GM10266 (cell line): ENCODE measurements around the gene PTPRN2.
"Not testable (repeated sequence)": the region's sequence is repeated elsewhere in the genome, so short reads cannot be mapped to it uniquely, and the experiment has no call there.

Source experiments
- DNase-seq: peaks from one replicate; pipeline ENCODE4 v3.0.0; 2012; ENCODE audit errors: extremely low spot score
- TF ChIP-seq, protein P1 (sequence below): IDR thresholded peaks from 2 replicates; pipeline ENCODE4 v1.5.1; 2012; ENCODE audit warnings: mild to moderate bottlenecking, low read depth; ENCODE audit not compliant: control insufficient read depth, insufficient read depth; ENCODE audit errors: missing control alignments

The PTPRN2 gene

DNA sequence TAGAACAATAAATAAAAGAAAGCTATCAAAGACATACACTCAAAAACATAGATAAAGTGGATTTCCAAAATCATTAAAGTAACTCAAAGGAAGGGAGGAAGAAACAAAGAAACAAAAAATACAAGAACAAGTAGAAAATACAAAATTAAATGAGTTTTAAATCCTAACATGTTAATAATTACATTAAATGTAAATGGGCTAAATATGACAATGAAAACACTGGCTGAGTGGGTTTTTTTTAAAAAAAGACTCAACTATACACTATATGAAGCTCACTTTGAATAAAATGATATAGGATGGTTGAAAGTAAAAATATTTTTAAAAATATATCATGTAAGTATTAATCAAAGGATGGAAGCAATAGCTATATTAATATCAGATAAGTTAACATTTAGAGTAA is 371.4 kb downstream of the PTPRN2 start:
- DNase-seq = no peak
- TF ChIP-seq, protein P1, sequence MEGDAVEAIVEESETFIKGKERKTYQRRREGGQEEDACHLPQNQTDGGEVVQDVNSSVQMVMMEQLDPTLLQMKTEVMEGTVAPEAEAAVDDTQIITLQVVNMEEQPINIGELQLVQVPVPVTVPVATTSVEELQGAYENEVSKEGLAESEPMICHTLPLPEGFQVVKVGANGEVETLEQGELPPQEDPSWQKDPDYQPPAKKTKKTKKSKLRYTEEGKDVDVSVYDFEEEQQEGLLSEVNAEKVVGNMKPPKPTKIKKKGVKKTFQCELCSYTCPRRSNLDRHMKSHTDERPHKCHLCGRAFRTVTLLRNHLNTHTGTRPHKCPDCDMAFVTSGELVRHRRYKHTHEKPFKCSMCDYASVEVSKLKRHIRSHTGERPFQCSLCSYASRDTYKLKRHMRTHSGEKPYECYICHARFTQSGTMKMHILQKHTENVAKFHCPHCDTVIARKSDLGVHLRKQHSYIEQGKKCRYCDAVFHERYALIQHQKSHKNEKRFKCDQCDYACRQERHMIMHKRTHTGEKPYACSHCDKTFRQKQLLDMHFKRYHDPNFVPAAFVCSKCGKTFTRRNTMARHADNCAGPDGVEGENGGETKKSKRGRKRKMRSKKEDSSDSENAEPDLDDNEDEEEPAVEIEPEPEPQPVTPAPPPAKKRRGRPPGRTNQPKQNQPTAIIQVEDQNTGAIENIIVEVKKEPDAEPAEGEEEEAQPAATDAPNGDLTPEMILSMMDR = no peak

DNA sequence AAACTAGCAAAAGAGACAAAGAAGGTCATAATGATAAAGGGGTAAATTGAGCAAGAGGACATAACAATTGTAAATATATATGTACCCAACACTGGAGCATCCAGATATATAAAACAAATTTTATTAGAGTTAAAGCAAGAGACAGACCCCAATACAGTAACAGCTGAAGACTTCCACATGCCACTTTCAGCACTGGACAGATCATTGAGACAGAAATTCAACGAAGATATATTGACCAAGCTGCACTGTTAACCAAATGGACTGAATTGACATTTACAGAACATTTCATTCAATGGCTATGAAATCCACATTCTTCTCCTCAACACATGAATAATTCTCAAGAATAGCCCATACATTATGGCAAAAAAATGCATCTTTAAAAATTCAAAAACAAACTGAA is 378.2 kb downstream of the PTPRN2 start:
- DNase-seq = no peak
- TF ChIP-seq, protein P1 = no peak

DNA sequence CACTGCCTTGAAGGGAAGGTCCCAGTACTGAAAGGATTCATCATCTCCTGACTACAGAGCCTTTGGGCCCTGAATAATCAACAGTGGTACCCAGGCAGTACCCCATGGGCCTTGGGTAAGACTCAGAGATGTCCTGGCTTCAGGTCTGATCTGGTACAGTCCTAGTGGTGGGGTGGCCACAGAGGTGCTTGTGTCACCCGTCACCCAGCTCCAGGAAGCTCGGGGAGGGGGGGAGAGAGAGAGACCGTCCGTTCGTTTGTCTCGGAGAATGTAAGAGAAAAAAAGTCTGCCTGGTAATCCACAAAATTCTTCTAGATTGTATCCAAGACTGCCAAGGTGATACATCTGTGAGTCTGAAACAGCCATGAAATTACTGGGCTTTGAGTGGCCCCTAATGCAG is 381.3 kb downstream of the PTPRN2 start:
- TF ChIP-seq, protein P1 = no peak
- no peak for DNase-seq

DNA sequence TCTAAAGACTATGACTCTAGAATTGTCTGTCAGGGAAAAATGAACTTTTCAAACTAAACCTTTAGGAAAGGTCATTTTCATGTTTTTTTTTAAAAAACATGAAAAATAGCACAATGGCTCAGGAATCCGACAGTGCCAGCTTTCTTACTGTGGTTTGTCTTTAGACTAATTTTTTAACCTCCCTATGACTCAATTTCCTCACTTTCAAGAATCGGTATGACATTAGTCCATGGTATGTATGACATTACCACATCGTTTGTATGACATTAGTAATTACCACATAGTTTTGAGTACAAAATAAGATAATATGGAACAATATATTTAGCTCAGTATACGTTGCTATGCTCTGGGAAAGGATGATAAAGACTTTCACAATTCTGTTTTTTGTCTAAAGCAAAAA is 383.2 kb downstream of the PTPRN2 start:
- no peak for DNase-seq
- TF ChIP-seq, protein P1 = no peak

DNA sequence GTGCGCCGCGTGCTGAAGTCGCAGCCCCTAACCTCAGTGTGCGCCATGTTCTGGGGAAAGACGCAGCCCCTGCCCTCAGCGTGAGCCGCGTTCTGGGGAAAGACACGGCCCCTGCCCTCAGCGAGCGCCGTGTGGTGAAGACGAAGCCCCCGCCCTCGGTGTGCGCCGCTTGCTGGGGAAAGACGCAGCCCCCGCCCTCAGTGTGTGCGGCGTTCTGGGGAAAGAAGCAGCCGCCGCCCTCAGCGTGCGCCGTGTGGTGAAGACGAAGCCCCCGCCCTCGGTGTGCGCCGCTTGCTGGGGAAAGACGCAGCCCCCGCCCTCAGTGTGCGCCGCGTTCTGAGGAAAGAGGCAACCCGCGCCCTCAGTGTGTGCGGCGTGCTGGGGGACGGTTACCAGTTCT is 383.7 kb downstream of the PTPRN2 start:
- not testable (repeated sequence) for DNase-seq

DNA sequence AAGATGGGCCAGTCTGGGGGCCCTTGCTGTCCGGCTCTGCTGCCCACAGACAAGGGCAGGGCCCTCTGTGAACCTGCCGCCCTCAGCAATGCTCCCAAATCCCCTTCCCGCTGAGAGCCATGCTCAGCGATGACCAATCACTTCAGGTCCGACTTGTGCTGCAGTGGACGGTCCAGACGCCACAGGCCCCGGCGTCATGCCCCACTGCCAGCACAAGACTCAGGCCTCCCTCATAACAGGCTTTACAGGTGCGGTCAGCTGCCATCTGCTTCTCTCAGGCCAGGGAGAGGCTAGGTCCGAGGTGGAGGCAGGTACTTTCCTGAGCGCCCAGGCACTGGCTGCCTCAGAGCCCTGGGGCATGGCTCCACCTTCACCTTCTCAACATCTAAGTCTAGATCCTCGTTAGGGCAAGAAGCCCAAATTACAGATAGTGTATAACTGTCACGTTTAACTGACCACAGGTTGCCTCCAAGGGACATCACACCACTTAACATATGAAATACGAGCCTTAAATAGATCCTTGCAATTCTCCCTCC is 393.2 kb downstream of the PTPRN2 start:
- TF ChIP-seq, protein P1 = no peak

DNA sequence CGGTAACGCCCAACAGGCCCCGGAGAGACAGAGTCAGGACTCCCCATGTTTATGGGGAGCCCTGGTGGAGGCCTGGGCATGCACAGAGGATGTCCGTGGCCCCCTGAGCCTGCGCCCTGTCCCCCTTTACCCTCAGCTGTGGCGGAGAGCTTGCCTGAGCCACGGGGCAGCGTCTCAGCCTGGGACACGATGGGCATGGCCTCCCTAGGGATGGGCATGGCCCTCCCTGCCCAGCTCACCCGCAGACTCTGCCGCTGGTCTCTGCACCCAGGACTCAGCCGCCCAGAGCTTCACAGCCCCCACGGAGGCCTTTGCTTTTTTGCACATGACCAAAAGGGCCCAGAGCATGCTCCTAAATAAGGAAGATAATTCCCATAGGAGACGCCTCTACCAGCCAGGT is 394.2 kb downstream of the PTPRN2 start:
- TF ChIP-seq, protein P1 = no peak
- no peak for DNase-seq

More for the DNA sequence above, 393.2 kb downstream of the PTPRN2 start:
- DNase-seq = no peak

DNA sequence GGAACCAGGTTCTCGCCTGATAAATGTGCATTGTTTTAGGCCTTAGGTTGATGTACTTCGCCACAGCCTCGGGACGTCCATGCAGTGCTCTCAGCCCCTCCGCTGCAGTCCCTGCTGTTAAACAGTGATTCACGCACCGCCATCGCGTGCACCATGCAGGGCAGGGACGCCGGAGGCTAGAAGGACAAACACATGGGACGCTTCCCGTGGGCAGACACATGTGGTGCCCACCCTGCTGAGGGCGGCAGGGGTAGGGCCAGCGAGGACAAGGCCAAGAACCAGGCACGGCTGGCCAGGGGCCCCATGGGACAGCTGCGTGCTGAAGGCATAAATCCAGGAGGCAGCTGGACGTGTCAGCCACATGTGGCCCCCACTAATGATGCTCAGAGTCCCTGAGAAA is 394.7 kb downstream of the PTPRN2 start:
- no peak for DNase-seq
- TF ChIP-seq, protein P1 = no peak
